Mucosa of descending colon (tissue), 3 donors: ENCODE data around the gene NEGR1. TPM values are rescaled to one million over a fixed set of nuclear protein-coding genes. Genes with fewer than 3 reads are reported as not detected.

ENCODE experiments used
- ATAC-seq: fragments of 200-7000 bp; cut with Tn5 transposase; one replicate; pipeline ENCODE4 v1.9.1; 2020; ENCODE audit warnings: mild to moderate bottlenecking, moderate library complexity
- DNase-seq, 3 donors: peaks; one replicate each; pipeline ENCODE4 v3.0.0-alpha.2; 2020
- H3K36me3 ChIP-seq: fragments of 200-600 bp; one replicate; pipeline ENCODE4 v1.8.0; 2021; ENCODE audit warnings: low read depth, mild to moderate bottlenecking
- H3K4me1 ChIP-seq: fragments of 200-600 bp; one replicate; pipeline ENCODE4 v1.8.0; 2021; ENCODE audit warnings: low read depth, mild to moderate bottlenecking
- H3K4me3 ChIP-seq: fragments of 200-600 bp; one replicate; pipeline ENCODE4 v1.8.0; 2021; ENCODE audit warnings: mild to moderate bottlenecking
- H3K9me3 ChIP-seq: fragments of 200-600 bp; one replicate; pipeline ENCODE4 v1.8.0; 2021; ENCODE audit warnings: mild to moderate bottlenecking
- intact Hi-C, 2 donors: fragments of 100-400 bp; cut with DNase I in 1 of 2; cut with micrococcal nuclease in 1 of 2; formaldehyde crosslinking; loops; one replicate each; pipeline versions ENCODE4 v1.11.0 to v1.11.1; 2022; cut with DNase I, micrococcal nuclease
- total RNA-seq, 3 donors: library from RNA; stranded (reverse); fragmentation: NEBNext Ultra II Directional in 2 of 3; extraction: Animal tissue kit (Norgen Biotek cat#: 25700) in 2 of 3; gene quantifications; one replicate each; pipeline versions ENCODE4 v1.2.1 to v1.2.4, GENCODE V29; 2021 to 2023
- TF ChIP-seq, protein P1 (sequence below): fragments of 200-600 bp; IDR thresholded peaks from one replicate; pipeline ENCODE4 v1.8.0; 2022; ENCODE audit warnings: antibody characterized with exemption, mild to moderate bottlenecking
- donor health status: DM: no; HTN: no; CAD: no; lungs with moderate emphysema.
- donor health status: DM: no; HTN: no; CAD: no.
- donor health status: DM: no; HTN: yes; CAD: no.

The NEGR1 gene
- total RNA-seq, 3 donors from 2014 or later, result 2.3 to 47.9 (median 8.0) TPM

DNA sequence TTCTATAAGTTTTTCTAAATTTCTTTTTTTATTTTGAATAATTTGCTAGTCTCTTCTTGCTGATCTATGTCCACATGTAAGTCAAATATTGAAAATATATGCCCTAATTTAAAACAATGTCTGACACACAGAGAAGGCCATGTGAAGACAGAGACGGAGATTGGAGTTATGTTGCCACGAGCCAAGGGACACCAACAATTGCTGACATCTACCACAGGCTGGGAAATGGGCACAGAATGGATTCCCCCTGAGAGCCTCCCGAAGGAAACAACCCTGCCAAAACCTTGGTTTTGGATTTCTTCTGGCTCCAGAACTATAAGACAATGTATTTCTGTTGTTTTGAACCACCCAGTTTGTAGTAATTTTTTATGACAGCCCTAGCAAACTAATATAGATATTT lies 716.5 kb downstream of the NEGR1 start:
- ATAC-seq (no peak), DNase-seq (no peak)
- Histone ChIP-seq H3K36me3 (no peaks in the 10 kb centered on the region), H3K4me1 (no peaks in the 10 kb centered on the region), H3K9me3 (no peaks in the 10 kb centered on the region), H3K4me3 (no peak overlapping the region)
- intact Hi-C loops, result no loop called here
- TF ChIP-seq, protein P1, sequence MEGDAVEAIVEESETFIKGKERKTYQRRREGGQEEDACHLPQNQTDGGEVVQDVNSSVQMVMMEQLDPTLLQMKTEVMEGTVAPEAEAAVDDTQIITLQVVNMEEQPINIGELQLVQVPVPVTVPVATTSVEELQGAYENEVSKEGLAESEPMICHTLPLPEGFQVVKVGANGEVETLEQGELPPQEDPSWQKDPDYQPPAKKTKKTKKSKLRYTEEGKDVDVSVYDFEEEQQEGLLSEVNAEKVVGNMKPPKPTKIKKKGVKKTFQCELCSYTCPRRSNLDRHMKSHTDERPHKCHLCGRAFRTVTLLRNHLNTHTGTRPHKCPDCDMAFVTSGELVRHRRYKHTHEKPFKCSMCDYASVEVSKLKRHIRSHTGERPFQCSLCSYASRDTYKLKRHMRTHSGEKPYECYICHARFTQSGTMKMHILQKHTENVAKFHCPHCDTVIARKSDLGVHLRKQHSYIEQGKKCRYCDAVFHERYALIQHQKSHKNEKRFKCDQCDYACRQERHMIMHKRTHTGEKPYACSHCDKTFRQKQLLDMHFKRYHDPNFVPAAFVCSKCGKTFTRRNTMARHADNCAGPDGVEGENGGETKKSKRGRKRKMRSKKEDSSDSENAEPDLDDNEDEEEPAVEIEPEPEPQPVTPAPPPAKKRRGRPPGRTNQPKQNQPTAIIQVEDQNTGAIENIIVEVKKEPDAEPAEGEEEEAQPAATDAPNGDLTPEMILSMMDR, result no peak

DNA sequence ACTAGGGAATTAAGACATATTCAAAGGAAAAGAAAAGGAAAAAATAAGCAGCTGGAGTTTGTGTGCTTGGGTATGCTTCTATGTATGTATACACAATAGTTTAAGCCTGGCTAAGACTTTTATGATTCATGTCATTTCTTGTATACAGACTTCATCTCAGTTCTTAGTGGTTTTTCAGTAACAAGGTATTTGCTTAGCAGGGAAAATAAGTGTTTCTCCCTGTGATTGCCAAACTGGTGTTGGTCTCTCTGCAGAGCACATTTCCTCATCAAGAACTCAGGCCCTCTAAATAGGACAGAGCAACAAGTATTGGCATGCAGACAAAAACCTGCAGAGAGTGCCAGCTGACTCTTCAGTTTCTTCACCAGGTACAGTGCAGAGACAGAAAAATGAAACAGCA lies 717.1 kb downstream of the NEGR1 start:
- TF ChIP-seq, protein P1, result no peak
- DNase-seq (peak in 1 of 3 donors; percentile 10), ATAC-seq (peak; percentile 54)

DNA sequence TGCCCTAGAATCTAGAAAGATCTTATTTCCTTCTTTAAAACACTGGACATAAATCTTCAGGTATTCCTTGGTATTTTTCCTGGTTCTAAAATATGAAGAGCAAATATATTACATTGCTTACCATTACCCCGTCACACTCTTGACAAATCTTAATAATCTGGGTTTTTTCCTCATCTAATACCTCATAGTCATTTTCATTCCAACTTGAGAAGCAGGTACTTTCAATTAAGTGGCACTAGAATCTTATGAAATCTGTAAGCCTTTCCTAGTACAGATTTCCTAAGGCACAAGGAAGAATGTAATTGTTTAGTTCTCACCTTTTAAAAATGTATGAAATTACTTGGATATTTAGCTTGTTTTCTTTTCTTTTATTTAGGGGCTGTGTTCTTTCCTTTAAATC lies 720.0 kb downstream of the NEGR1 start:
- DNase-seq (no peak), ATAC-seq (no peak)
- TF ChIP-seq, protein P1, result no peak
- Histone ChIP-seq H3K4me3 (no peak overlapping the region), H3K36me3 (no peaks in the 10 kb centered on the region), H3K4me1 (no peaks in the 10 kb centered on the region), H3K9me3 (no peaks in the 10 kb centered on the region)
- intact Hi-C loops, result no loop called here

More for the DNA sequence above, 717.1 kb downstream of the NEGR1 start:
- no peaks in the 10 kb centered on the region for H3K4me1 ChIP-seq
- no peaks in the 10 kb centered on the region for H3K36me3 ChIP-seq
- no peaks in the 10 kb centered on the region for H3K9me3 ChIP-seq
- no peak overlapping the region for H3K4me3 ChIP-seq
- intact Hi-C loops, result no loop called here

DNA sequence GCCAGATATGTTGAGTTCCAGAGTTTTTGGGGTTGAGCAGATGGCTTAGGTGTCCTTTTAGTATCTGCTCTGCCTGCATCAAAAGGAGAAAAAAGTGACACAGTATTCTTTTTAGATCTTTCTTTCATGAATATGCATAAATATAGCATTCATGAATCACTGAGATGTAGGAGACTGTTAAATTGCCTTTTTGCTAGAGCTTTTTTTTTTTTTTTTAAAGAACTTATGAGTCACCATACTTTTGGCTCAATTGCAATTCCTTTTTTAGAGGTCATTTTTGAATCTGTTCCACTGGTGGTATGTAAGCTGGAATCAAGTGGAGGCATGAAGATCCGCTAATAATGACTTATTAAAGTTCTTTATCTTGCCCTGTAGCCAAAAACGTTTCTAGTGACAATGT lies 720.6 kb downstream of the NEGR1 start:
- no peak for DNase-seq
- no peak for ATAC-seq
- TF ChIP-seq, protein P1, result no peak
- Histone ChIP-seq H3K9me3 (no peaks in the 10 kb centered on the region), H3K4me3 (no peak overlapping the region), H3K4me1 (no peaks in the 10 kb centered on the region), H3K36me3 (no peaks in the 10 kb centered on the region)
- intact Hi-C loops, result no loop called here

DNA sequence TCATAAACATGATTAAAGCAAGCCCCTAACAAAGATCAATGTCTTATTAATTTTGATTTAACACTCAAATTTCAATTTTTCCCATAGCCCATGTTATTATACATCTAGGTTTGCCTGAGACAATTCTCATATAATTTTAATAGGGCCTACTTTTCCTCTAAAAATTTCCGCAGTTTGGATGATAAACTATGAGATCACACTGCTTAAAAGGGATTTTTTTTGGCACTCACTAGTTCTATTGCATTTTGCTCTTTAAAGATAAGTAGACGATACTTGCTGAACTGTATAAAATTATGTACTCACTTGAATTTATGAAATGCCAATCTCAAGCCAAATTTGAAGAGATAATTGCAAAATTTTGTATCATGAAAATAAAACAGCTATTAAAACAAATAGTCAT lies 721.1 kb downstream of the NEGR1 start:
- no peak overlapping the region for H3K4me3 ChIP-seq
- DNase-seq (no peak), ATAC-seq (no peak)
- no peaks in the 10 kb centered on the region for H3K4me1 ChIP-seq
- intact Hi-C loops, result no loop called here
- no peaks in the 10 kb centered on the region for H3K9me3 ChIP-seq
- TF ChIP-seq, protein P1, result no peak
- no peaks in the 10 kb centered on the region for H3K36me3 ChIP-seq

DNA sequence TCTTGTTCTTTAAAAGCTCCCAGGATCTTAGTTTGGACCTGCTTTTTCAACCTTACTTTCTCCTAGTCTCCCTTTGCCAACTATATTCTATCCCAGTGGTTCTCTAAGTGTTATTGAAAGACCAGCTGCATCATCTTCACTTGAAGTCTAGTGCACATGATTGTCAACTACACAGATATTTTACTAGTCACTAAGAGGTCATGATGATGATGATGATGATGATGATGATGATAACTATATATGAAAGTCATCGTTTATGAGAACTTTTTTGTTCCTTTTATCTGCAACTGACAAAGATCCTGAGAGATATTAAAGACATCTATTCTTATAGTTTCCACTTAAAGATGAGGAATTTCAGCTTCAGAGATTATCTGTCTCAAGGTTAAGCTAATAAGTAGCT lies 722.5 kb downstream of the NEGR1 start:
- no peak for ATAC-seq
- TF ChIP-seq, protein P1, result no peak
- DNase-seq, result no peak
- no peaks in the 10 kb centered on the region for H3K9me3 ChIP-seq
- H3K4me1 ChIP-seq, result no peaks in the 10 kb centered on the region
- H3K4me3 ChIP-seq, result no peak overlapping the region
- intact Hi-C loops, result no loop called here
- H3K36me3 ChIP-seq, result no peaks in the 10 kb centered on the region
